AG09319 (cell line): ENCODE data around the gene SLC12A4.

Experiments
- DNase-seq: peaks from one replicate; pipeline ENCODE4 v3.0.0-alpha.2; 2010; ENCODE audit warnings: low read depth; ENCODE audit errors: extremely low read depth
- TF ChIP-seq, protein P1 (sequence below): IDR thresholded peaks from 2 replicates; pipeline ENCODE4 v1.5.1; 2011; ENCODE audit warnings: low read depth, mild to moderate bottlenecking, inconsistent platforms, low read length, moderate library complexity

The SLC12A4 gene

DNA sequence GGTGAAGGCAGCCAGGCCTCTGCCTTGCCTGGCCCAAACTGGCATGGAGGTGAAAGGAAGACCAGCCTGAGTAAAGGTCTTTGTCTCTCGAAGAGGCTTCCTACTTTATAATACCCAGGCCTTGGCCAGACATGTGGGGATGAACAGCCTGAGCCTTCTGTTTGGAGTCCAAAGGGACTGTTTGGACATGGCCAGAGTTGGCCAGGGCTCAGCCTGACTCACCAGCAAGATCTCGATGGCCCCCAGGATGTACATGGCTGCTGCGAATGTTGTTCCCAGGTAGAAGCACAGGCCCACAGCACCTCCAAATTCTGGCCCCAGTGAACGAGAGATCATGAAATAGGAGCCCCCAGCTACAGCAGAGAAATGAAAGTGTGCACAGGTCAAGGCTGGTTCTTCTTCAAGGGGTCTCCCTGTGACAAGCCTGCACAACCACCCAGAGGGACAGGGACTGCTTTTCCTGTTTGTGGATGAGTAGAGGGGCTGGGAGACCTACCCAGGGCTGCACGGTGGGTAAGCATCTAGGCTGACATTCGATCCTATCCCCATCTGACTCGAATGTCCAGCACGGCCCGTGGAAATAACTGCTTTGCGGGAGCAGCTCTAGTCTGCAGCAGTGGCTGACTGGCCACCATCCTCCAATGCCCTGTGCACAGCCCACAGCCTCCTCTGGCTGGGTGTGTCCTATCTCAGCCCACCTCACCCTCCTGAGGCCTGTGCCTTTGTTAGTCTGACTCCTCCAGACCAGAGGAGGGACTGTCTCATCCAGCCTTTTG is 13.8 kb downstream of the SLC12A4 start:
- TF ChIP-seq, protein P1, sequence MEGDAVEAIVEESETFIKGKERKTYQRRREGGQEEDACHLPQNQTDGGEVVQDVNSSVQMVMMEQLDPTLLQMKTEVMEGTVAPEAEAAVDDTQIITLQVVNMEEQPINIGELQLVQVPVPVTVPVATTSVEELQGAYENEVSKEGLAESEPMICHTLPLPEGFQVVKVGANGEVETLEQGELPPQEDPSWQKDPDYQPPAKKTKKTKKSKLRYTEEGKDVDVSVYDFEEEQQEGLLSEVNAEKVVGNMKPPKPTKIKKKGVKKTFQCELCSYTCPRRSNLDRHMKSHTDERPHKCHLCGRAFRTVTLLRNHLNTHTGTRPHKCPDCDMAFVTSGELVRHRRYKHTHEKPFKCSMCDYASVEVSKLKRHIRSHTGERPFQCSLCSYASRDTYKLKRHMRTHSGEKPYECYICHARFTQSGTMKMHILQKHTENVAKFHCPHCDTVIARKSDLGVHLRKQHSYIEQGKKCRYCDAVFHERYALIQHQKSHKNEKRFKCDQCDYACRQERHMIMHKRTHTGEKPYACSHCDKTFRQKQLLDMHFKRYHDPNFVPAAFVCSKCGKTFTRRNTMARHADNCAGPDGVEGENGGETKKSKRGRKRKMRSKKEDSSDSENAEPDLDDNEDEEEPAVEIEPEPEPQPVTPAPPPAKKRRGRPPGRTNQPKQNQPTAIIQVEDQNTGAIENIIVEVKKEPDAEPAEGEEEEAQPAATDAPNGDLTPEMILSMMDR: no peak
- DNase-seq: no peak

DNA sequence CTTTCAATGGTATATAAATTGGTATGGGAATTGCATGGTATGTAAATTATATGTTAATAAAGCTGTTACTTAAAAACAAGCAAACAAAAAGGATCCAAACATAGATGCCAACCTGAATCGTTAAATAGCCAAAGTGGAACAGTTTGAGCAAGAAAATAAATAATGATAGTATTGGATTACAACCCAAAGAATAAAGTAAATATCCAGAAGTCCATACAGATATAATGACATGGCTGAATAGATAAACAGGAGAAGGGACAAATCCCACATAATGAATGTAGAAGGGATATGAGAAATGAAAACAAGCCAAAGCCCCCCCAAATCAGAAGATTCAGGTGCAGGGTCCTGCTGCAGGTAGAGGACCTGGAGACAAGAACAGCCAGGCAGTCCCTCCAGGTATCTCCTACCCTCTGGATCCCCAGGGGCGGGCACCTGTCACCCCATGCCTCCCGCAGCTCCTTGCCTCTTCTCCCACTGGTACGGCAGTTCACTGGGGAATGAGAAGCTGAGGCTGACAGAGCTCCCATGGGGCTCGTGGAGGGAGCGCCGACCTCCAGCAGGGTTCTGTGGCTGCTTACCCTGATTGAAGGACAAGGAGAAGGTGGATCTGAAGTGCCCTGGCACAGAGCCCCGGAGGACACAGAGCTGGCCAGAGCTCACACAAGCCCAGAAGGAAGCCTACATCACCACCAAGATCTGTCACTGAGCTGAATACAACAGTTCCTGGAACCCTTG is 14.6 kb downstream of the SLC12A4 start:
- TF ChIP-seq, protein P1: no peak
- no peak for DNase-seq

DNA sequence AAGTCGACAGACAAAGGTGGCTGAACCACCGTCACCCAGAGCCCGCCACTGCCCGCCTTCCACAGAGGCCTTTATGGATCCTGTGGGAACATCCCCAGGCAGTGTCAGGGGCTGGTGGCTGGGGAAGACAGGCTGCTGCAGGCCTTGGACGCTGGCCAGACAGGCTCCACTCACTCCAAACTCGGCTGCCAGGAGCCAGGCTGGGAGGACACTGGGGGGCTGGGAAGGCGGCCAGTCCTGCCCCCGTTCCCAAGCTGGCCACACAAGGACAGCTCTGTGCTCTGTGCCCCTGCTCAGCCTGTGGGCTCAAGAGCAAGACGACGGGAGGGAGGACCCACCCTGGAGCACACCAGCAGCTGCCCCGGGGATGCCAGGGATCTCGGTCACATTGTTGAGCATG is 17.0 kb downstream of the SLC12A4 start:
- no peak for DNase-seq
- TF ChIP-seq, protein P1: no peak

DNA sequence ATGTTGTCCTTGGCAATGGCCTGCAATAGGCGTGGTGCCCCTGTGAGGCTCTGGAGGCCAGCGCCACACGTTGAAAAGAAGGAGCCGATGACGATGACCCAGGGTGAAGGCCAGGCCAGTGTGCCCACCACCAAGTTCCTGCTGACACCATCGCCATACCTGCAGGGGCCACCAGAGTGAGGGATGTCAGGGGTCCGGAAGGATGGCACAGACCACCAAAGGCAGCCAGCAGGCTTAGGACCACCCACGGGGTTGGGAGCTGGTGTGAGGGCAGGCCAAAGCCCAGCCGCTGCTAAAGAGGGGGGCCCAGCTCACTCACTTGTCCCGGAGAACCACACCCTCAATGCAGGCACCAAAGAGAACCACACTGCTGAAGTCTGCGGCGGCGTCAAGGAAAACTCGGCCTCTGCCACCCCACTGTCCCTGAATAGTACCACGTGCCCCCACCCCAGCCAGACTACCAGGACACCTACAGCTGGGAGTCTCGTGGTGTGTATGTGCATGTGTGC is 18.0 kb downstream of the SLC12A4 start:
- DNase-seq: no peak
- TF ChIP-seq, protein P1: no peak

DNA sequence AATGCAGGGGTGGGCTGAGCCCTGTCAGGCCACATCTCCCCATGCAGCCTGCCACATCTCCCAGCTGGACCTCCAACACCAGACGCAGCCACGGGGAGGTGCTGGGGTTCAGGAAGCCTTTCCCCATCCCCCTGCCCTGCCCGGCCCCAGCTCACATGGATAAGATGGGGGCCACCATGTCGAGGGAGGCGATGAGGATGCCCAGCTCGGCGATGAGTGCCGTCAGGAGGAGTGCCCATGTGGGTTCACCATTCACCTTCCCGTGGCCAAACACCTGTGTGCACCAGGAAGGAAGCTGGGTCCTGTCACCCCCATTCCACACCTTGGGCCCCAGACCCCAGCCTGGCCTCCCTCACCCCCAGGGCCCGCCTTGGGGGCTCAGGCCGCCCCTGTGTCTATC is 18.8 kb downstream of the SLC12A4 start:
- TF ChIP-seq, protein P1: no peak
- no peak for DNase-seq

DNA sequence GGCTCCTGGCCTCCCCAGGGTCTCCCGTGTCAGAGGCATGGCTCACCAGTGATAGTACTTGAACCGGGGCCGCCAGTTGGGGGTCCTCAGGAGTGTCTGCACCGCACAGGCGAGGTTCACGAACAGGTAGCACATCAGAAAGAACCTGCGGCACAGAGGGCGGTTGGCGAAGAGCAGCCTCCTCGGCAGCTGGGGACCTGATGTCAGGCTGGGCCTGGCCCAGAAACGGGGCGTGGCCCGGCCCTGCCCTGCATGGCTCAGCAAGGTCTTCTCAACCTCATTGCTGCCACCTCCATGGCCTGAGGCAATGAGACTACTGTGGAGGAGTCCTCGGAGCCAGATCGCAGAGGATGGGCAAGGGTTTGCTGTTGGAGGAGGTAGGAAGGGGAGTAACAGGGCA is 20.4 kb downstream of the SLC12A4 start:
- TF ChIP-seq, protein P1: no peak
- DNase-seq: no peak

DNA sequence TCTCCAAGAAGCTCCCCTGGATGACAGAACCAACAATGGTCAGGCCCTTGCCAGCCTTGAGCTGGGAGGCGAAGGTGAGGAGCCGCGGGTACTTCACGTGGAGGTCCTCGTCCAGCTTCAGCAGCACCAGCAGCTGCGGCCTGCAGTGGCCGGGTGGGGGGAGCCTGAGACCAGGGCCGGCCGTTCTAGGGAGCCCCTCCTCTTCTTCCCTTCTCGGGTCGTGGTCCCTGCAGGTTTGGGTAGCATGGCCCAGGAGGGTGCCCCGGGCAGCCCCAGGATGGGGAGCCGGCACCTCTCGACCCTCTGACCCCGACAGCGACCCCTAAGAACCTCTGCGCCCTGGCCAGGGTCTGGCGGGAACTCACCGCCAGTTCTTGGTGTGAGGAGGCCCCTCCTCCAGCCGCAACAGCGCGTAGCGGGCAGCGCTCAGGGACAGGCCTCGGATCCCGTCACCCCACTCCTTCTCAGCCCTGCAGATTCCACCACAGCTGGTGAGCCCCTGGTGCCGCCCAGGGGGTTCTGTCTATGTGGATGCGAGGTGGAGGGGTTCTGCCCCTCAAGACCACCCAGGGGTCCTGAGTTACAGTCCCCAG is 21.4 kb downstream of the SLC12A4 start:
- DNase-seq: no peak
- TF ChIP-seq, protein P1: no peak
